D721Med (cell line): ENCODE measurements around the gene TRAF3IP3.

ENCODE experiments used
- DNase-seq: peaks from one replicate; pipeline ENCODE4 v3.0.0; 2011; ENCODE audit warnings: low spot score; ENCODE audit not compliant: insufficient read length
- FAIRE-seq: peaks from 2 replicates; lab custom pipeline; 2011; peaks lifted over from hg19 to GRCh38; lab: Jason Lieb, UNC
- TF ChIP-seq, protein P1 (sequence below): IDR thresholded peaks from 2 replicates; pipeline ENCODE4 v1.5.1; 2012; ENCODE audit warnings: mild to moderate bottlenecking, control low read depth; ENCODE audit not compliant: insufficient read depth; ENCODE audit errors: missing control alignments

The TRAF3IP3 gene

DNA sequence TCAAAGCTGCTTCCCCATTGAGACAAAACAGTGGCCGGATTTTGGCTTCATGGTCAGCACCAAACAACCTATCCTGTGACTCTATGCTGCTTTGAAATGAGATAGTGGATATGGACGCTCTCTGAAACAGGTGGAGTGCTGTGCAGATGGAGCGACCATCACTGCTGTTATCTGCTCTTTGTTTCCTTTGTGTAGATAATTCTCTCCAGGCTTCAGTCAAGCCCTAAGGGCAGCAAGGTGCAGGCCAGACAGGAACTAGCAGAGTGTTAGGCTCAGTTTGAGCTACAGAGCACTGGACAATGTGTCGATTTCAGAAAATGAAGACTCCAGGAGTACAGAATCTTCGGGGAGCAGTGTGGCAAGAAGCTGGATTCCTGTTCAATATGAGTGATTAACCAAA, 54.9 kb downstream of the TRAF3IP3 start:
- no peak for FAIRE-seq
- no peak for DNase-seq
- TF ChIP-seq, protein P1, sequence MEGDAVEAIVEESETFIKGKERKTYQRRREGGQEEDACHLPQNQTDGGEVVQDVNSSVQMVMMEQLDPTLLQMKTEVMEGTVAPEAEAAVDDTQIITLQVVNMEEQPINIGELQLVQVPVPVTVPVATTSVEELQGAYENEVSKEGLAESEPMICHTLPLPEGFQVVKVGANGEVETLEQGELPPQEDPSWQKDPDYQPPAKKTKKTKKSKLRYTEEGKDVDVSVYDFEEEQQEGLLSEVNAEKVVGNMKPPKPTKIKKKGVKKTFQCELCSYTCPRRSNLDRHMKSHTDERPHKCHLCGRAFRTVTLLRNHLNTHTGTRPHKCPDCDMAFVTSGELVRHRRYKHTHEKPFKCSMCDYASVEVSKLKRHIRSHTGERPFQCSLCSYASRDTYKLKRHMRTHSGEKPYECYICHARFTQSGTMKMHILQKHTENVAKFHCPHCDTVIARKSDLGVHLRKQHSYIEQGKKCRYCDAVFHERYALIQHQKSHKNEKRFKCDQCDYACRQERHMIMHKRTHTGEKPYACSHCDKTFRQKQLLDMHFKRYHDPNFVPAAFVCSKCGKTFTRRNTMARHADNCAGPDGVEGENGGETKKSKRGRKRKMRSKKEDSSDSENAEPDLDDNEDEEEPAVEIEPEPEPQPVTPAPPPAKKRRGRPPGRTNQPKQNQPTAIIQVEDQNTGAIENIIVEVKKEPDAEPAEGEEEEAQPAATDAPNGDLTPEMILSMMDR = no peak

DNA sequence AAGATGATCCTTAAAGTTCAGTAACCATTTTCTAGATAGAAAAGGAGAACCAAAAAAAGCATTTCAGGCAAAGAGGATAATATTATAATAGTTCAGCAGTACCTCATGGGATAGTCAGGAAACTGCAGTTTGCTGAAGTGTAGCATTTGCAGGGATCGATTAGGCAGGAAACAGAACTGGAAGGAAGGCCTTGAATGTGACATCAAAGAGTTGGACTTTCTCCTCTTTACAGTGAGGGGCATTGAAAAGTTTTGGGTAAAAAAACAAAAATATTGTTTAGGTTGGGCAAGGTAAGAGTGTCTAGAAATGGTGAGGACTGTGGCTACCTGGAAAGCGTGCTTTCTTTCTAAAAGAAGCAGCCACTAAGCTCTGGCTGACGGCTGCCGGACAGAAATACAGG, 58.0 kb downstream of the TRAF3IP3 start:
- no peak for FAIRE-seq
- TF ChIP-seq, protein P1 = no peak
- DNase-seq = no peak

DNA sequence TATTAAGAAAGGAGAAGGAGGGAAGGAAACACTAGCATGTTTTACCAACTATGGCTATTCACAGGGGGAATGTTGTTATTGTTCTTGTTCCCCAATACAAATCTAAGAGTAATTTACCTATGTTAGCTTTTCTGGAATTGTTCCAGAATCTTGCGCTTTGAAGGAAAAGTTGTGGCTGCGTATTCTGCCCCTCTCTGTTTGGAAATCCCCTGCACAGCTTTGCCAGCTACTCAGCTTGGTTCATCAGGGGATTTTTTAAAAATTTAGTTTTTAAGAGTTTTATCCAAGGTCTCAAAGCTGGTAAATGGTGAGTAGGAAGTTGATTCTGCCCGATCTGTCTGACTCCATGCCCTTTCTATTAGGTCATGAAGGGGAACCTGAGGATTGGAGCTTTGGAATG, 59.6 kb downstream of the TRAF3IP3 start:
- no peak for DNase-seq
- no peak for FAIRE-seq
- TF ChIP-seq, protein P1 = no peak

DNA sequence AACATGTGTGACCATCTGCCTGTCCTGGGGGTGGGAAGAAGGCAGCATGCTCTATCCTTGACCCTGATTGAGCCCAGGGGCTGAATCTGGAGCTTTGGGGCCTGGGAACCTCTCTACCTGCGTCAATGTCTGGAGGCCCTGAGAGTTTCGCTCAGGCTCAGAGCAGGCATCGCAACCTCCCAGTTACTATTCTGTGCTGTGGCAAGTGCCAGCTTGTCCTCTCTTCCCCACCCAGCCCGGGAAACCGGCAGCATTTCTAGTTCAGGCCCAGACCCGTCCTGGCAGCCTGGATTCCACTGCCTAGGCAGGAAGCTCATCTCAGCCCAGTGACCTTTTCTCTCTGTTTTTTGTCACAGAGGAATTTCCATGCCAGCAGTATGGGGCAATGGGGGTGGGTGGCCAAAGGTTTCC, 60.1 kb downstream of the TRAF3IP3 start:
- FAIRE-seq (no peak), DNase-seq (no peak)
- TF ChIP-seq, protein P1 = no peak

DNA sequence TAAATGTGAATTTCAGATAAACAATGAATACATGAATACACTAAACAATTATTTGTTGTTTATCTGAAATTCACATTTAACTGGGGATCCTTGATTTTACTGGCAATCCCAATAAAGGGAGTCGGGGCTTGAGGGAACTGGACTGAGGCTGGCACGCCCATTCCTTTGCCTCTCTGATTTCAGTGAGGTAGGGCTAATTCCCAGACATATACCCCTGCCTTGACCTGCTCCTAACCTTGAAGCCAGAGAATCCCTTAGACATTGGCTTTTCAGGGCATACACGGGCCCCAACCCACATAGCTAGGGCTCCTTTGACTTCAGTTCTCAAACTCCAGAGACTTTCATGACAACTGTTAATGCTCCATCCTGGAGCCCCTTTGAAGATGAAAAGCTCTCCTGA, 61.1 kb downstream of the TRAF3IP3 start:
- TF ChIP-seq, protein P1 = no peak
- FAIRE-seq (no peak), DNase-seq (no peak)

DNA sequence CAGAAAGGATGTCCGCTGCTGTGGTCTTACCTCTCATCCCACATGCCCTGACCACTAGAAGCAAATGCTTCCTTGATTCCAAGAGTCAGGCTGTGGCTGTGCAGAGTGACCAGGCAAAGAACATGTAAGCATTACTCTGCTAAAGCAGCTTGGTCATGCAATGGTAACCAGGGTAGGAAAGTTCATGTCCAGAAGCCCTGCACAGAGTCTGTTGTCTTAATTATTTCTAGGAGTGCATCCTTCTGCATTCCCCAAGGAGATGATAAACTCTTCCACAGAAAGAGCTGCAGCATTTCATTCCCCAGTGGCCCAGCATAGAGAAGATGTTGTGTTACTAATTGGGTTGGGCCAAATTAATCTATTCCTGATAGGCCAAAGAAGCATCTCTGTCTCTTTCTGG, 61.8 kb downstream of the TRAF3IP3 start:
- FAIRE-seq (no peak), DNase-seq (no peak)
- TF ChIP-seq, protein P1 = no peak

DNA sequence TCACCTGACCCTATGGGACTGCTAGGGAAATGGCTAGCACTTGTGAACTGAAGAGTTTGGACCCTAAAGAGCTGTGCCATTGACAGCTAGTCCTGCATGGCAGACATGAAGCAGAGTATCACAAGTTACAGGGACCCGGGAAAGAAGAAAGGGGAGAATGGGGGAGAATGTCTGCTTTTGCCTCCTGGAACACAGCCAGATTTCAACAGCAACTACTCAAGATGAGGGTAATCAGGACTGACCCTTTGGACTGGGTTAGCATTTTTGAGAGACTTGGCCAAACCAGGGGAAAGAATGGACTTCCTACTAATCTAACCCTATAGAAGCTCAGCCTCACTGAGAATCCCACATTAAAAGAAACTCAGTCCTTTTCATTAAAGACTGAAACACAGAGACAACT, 63.2 kb downstream of the TRAF3IP3 start:
- TF ChIP-seq, protein P1 = no peak
- DNase-seq (no peak), FAIRE-seq (no peak)
